ENCODE data around the gene DPM1.

DPM1 gene

GRCh38 chr20:50929299-50930138, 28.8 kb downstream of the DPM1 start:
- peak; percentile 94 for DNase-seq

- no peak for DNase-seq
Observed at GRCh38 chr20:50928469-50928868, 29.9 kb downstream of the DPM1 start.

GRCh38 chr20:50926530-50926929, 31.8 kb downstream of the DPM1 start:
- no peak for DNase-seq

- DNase-seq, result no peak
Observed at GRCh38 chr20:50924261-50924920, 33.9 kb downstream of the DPM1 start.

- DNase-seq, result no peak
Observed at GRCh38 chr20:50921803-50922501, 36.4 kb downstream of the DPM1 start.

- no peak for DNase-seq
Observed at GRCh38 chr20:50920997-50921396, 37.3 kb downstream of the DPM1 start.

GRCh38 chr20:50919567-50919966, 38.8 kb downstream of the DPM1 start:
- DNase-seq, result no peak

- no peak for DNase-seq
Observed at GRCh38 chr20:50918403-50918802, 39.9 kb downstream of the DPM1 start.

GRCh38 chr20:50916934-50917333, 41.4 kb downstream of the DPM1 start:
- DNase-seq, result no peak

- no peak for DNase-seq
Observed at GRCh38 chr20:50916257-50916656, 42.1 kb downstream of the DPM1 start.

GRCh38 chr20:50915424-50915823, 42.9 kb downstream of the DPM1 start:
- DNase-seq, result no peak

- DNase-seq, result no peak
Observed at GRCh38 chr20:50913690-50914375, 44.5 kb downstream of the DPM1 start.

- no peak for DNase-seq
Observed at GRCh38 chr20:50911716-50912115, 46.6 kb downstream of the DPM1 start.

GRCh38 chr20:50911030-50911429, 47.3 kb downstream of the DPM1 start:
- no peak for DNase-seq

- DNase-seq, result no peak
Observed at GRCh38 chr20:50909413-50909812, 48.9 kb downstream of the DPM1 start.

GRCh38 chr20:50904067-50904570, 54.2 kb downstream of the DPM1 start:
- DNase-seq, result no peak

GRCh38 chr20:50903353-50904051, 54.8 kb downstream of the DPM1 start:
- no peak for DNase-seq

GRCh38 chr20:50901301-50901700, 57.0 kb downstream of the DPM1 start:
- no peak for DNase-seq

GRCh38 chr20:50900261-50900660, 58.1 kb downstream of the DPM1 start:
- no peak for DNase-seq

- DNase-seq, result no peak
Observed at GRCh38 chr20:50898475-50898874, 59.9 kb downstream of the DPM1 start.

- no peak for DNase-seq
Observed at GRCh38 chr20:50895111-50895830, 63.1 kb downstream of the DPM1 start.

- no peak for DNase-seq
Observed at GRCh38 chr20:50893620-50894019, 64.7 kb downstream of the DPM1 start.
